ENCODE data around the gene UBE2I. TPM values are rescaled to one million over a fixed set of nuclear protein-coding genes. Genes with fewer than 3 reads are reported as not detected.

The UBE2I gene
- total RNA-seq, 1 donor from 2014 or later, result 57.2 TPM

- no peak for DNase-seq (ENCODE audit: low read depth)
Observed at GRCh38 chr16:1277151-1277598, 32.3 kb upstream of the UBE2I start.

- no peak for DNase-seq (ENCODE audit: low read depth)
Observed at GRCh38 chr16:1277617-1278282, 31.7 kb upstream of the UBE2I start.

GRCh38 chr16:1278477-1278876 lies 31.0 kb upstream of the UBE2I start:
- DNase-seq (ENCODE audit: low read depth), result no peak

- DNase-seq (ENCODE audit: low read depth), result no peak
Observed at GRCh38 chr16:1279081-1279944, 30.1 kb upstream of the UBE2I start.

GRCh38 chr16:1279945-1280589 lies 29.4 kb upstream of the UBE2I start:
- DNase-seq (ENCODE audit: low read depth), result no peak

GRCh38 chr16:1280783-1281182 lies 28.7 kb upstream of the UBE2I start:
- no peak for DNase-seq (ENCODE audit: low read depth)

- no peak for DNase-seq (ENCODE audit: low read depth)
Observed at GRCh38 chr16:1281517-1281916, 27.9 kb upstream of the UBE2I start.

- no peak for DNase-seq (ENCODE audit: low read depth)
Observed at GRCh38 chr16:1282324-1282973, 27.0 kb upstream of the UBE2I start.

- no peak for DNase-seq (ENCODE audit: low read depth)
Observed at GRCh38 chr16:1283296-1283695, 26.1 kb upstream of the UBE2I start.

- DNase-seq (ENCODE audit: low read depth), result peak; percentile 64
Observed at GRCh38 chr16:1283996-1284616, 25.3 kb upstream of the UBE2I start.

- DNase-seq (ENCODE audit: low read depth), result no peak
Observed at GRCh38 chr16:1285669-1286512, 23.5 kb upstream of the UBE2I start.

- no peak for DNase-seq (ENCODE audit: low read depth)
Observed at GRCh38 chr16:1286513-1287094, 22.8 kb upstream of the UBE2I start.

- no peak for DNase-seq (ENCODE audit: low read depth)
Observed at GRCh38 chr16:1287982-1288670, 21.3 kb upstream of the UBE2I start.

GRCh38 chr16:1288813-1289476 lies 20.5 kb upstream of the UBE2I start:
- DNase-seq (ENCODE audit: low read depth), result no peak

GRCh38 chr16:1289477-1289866 lies 20.0 kb upstream of the UBE2I start:
- DNase-seq (ENCODE audit: low read depth), result no peak

GRCh38 chr16:1290063-1290501 lies 19.4 kb upstream of the UBE2I start:
- DNase-seq (ENCODE audit: low read depth), result no peak

GRCh38 chr16:1290860-1291575 lies 18.4 kb upstream of the UBE2I start:
- DNase-seq (ENCODE audit: low read depth), result no peak

GRCh38 chr16:1291576-1291974 lies 17.9 kb upstream of the UBE2I start:
- DNase-seq (ENCODE audit: low read depth), result peak; percentile 81

Measured in myocyte (in vitro differentiated cells).